Transverse colon (tissue), 4 donors: ENCODE measurements around the gene GCNT2. TPM values are rescaled to one million over a fixed set of nuclear protein-coding genes. Genes with fewer than 3 reads are reported as not detected.

Experiments used
- DNase-seq: peaks from one replicate; pipeline ENCODE4 v3.0.0-alpha.2; 2019
- H3K27ac ChIP-seq, 4 donors: fragments of 200-600 bp; sonication (generic); 2 replicates each; pipeline ENCODE4 v1.5.1; 2016 to 2018; ENCODE audit warnings: inconsistent platforms in 4 of 4
- H3K27me3 ChIP-seq: fragments of 200-600 bp; sonication (generic); 2 replicates; pipeline ENCODE4 v1.5.1; 2017; ENCODE audit warnings: inconsistent platforms
- H3K36me3 ChIP-seq, 4 donors: fragments of 200-600 bp; sonication (generic); 2 replicates each; pipeline ENCODE4 v1.5.1; 2017 to 2019; ENCODE audit warnings: inconsistent platforms in 4 of 4
- H3K4me1 ChIP-seq, 4 donors: fragments of 200-600 bp; sonication (generic); 2 replicates each; pipeline ENCODE4 v1.5.1; 2017 to 2020; ENCODE audit warnings: inconsistent platforms in 4 of 4
- H3K4me3 ChIP-seq, 4 donors: fragments of 200-600 bp; sonication (generic); 1 replicate in 1 of 4; 2 replicates in 3 of 4; pipeline versions ENCODE4 v1.5.1 to v1.6.1; 2017 to 2019; ENCODE audit warnings: inconsistent platforms in 4 of 4
- H3K9me3 ChIP-seq, 2 donors: fragments of 200-600 bp; sonication (generic); 2 replicates each; pipeline ENCODE4 v1.5.1; 2017 to 2019; ENCODE audit warnings: inconsistent platforms in 2 of 2
- EP300 ChIP-seq: sonication (generic); formaldehyde crosslinking; IDR thresholded peaks from one replicate; pipeline ENCODE4 v1.6.1; 2017; ENCODE audit warnings: antibody characterized with exemption, low read depth
- POLR2A ChIP-seq: fragments of 450-650 bp; IDR thresholded peaks from one replicate; pipeline ENCODE4 v1.6.1; 2016; ENCODE audit warnings: antibody characterized with exemption, mild to moderate bottlenecking, moderate library complexity
- POLR2AphosphoS5 ChIP-seq, 3 donors: sonication (generic); formaldehyde crosslinking; IDR thresholded peaks; one replicate each; pipeline ENCODE4 v1.6.1; 2016; ENCODE audit warnings: antibody characterized with exemption in 3 of 3
- WGBS, 2 donors: methylation state at CpG; one replicate each; pipeline ENCODE4 v1.1.5; 2018; ENCODE audit warnings: low coverage in 1 of 2; 5-methylcytosine and 5-hydroxymethylcytosine counted together
- in situ Hi-C, 4 donors: fragments of 200-750 bp; cut with MboI; loops; one replicate each; pipeline versions ENCODE4 v1.15.0 to v1.15.1; 2017; ENCODE audit warnings: low sequenced_read_pairs in 3 of 4, low pct_ligation_motif_present in 1 of 4, low pct_unique_long_range_greater_than_20kb in 1 of 4
- intact Hi-C: fragments of 100-400 bp; cut with DNase I; formaldehyde crosslinking; loops from one replicate; pipeline ENCODE4 v1.15.1; 2023; ENCODE audit warnings: low total_unique reads
- total RNA-seq, 4 donors: library from RNA; depleted of rRNA; stranded (reverse); fragments of >200 nt; gene quantifications; one replicate each; pipeline ENCODE4 v1.1.0, GENCODE V29; 2016
- TF ChIP-seq, protein P1 (sequence below), 5 experiments: fragments of 200-600 bp in 3 of 5; fragments of 450-650 bp in 2 of 5; sonication (generic) in 3 of 5; IDR thresholded peaks; 1 replicate in 2 of 5; 2 replicates in 3 of 5; pipeline ENCODE4 v1.5.1; 2016 to 2017; ENCODE audit warnings: antibody characterized with exemption in 5 of 5, inconsistent platforms in 3 of 5, mild to moderate bottlenecking in 2 of 5, moderate library complexity in 1 of 5

Gene GCNT2
- total RNA-seq, 4 donors from 2014 or later = 18.7 to 53.4 (median 31.3) TPM

DNA sequence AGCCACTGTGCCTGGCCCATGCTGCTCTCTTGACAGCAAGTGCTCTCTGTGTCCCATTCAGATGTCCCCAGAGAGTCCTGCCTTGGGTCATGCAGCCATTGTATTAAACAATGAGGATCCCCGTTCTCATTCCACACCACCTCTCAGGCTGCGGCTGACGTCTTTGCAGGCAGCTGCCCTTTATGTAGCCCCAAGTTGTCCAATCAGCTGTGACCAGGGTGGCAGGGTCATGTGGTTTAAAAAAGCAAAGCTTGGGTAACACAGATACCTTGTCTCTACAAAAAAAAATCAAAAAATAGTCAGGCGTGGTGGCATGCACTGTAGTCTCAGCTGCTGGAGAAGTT, 13.2 kb downstream of the GCNT2 start:
- H3K36me3 ChIP-seq = no peaks in the 10 kb centered on the region
- peaks cover 0 to 24% (median 11%) of the 10 kb centered on the region in 4 donors for H3K4me1 ChIP-seq
- no peak for TF ChIP-seq POLR2AphosphoS5 (IDR thresholded peaks at IDR 0.05)
- TF ChIP-seq EP300 = no peak
- TF ChIP-seq, protein P1, sequence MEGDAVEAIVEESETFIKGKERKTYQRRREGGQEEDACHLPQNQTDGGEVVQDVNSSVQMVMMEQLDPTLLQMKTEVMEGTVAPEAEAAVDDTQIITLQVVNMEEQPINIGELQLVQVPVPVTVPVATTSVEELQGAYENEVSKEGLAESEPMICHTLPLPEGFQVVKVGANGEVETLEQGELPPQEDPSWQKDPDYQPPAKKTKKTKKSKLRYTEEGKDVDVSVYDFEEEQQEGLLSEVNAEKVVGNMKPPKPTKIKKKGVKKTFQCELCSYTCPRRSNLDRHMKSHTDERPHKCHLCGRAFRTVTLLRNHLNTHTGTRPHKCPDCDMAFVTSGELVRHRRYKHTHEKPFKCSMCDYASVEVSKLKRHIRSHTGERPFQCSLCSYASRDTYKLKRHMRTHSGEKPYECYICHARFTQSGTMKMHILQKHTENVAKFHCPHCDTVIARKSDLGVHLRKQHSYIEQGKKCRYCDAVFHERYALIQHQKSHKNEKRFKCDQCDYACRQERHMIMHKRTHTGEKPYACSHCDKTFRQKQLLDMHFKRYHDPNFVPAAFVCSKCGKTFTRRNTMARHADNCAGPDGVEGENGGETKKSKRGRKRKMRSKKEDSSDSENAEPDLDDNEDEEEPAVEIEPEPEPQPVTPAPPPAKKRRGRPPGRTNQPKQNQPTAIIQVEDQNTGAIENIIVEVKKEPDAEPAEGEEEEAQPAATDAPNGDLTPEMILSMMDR (IDR thresholded peaks at IDR 0.05) = no peak
- no peak for TF ChIP-seq POLR2A
- H3K4me3 ChIP-seq = no peak overlapping the region
- no peak for DNase-seq
- H3K27ac ChIP-seq = no peak overlapping the region
- H3K27me3 ChIP-seq = no peaks in the 10 kb centered on the region
- in situ Hi-C loops (no loop called here), intact Hi-C loops (no loop called here)
- 69 to 75% methylated on average over 3 to 4 of the region's 4 CpGs for WGBS, 2 donors
- H3K9me3 ChIP-seq = no peaks in the 10 kb centered on the region

DNA sequence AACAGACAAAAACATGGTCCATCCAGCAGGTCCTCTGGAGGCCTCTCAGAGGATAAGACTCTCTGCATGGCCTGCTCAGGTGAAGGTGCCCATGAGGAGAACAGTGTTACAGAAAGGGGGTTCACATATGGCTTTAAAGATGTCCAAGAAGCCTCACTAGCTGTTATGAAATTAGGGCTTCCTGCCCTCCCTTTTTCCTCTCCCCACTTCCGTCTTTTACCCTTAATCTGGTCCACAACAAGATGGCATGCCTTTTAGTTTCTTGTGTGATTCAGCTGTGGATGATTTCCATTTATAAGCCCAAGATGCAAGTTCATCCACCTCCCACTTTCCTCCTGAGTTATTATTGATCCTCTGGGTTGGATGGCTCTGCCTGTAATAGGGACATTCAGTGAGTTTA, 14.0 kb downstream of the GCNT2 start:
- no peak for DNase-seq
- 61 to 80% methylated on average over 1 of the region's 1 CpG for WGBS, 2 donors
- no peak for TF ChIP-seq EP300
- no peak for TF ChIP-seq POLR2AphosphoS5 (IDR thresholded peaks at IDR 0.05)
- TF ChIP-seq POLR2A = no peak
- TF ChIP-seq, protein P1 (IDR thresholded peaks at IDR 0.05) = no peak
- in situ Hi-C loops = no loop called here
- no peaks in the 10 kb centered on the region for H3K27me3 ChIP-seq
- no peaks in the 10 kb centered on the region for H3K9me3 ChIP-seq
- H3K4me1 ChIP-seq = peaks cover 0 to 22% (median 8%) of the 10 kb centered on the region in 4 donors
- H3K36me3 ChIP-seq = no peaks in the 10 kb centered on the region
- no peak overlapping the region for H3K27ac ChIP-seq
- H3K4me3 ChIP-seq = no peak overlapping the region
- intact Hi-C loops = no loop called here

DNA sequence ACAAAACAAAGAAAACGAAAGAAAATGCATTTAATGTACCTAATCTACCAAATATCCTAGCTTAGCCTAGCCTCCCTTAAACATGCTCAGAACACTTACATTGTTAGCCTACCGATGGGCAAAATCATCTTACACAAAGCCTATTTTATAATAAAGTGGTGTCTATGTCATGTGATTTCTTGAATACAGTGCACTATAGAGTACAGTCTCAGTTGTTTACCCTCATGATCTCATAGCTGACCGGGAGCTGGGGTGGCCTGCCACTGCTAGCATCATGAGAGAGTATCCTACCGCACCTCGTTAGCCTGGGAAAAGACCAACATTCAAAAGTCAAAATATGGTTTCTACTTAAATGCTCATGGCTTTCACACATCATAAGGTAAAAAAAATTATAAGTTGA, 16.6 kb downstream of the GCNT2 start:
- Histone ChIP-seq H3K27me3 (no peaks in the 10 kb centered on the region), H3K4me1 (peaks cover 0 to 26% (median 8%) of the 10 kb centered on the region in 4 donors), H3K36me3 (no peaks in the 10 kb centered on the region), H3K27ac (no peak overlapping the region), H3K9me3 (no peaks in the 10 kb centered on the region), H3K4me3 (no peak overlapping the region)
- no peak for DNase-seq
- no peak for TF ChIP-seq POLR2A
- TF ChIP-seq, protein P1 (IDR thresholded peaks at IDR 0.05) = no peak
- no peak for TF ChIP-seq POLR2AphosphoS5 (IDR thresholded peaks at IDR 0.05)
- no peak for TF ChIP-seq EP300
- WGBS, 2 donors = 83 to 91% methylated on average over 5 of the region's 5 CpGs
- in situ Hi-C loops (no loop called here), intact Hi-C loops (no loop called here)

DNA sequence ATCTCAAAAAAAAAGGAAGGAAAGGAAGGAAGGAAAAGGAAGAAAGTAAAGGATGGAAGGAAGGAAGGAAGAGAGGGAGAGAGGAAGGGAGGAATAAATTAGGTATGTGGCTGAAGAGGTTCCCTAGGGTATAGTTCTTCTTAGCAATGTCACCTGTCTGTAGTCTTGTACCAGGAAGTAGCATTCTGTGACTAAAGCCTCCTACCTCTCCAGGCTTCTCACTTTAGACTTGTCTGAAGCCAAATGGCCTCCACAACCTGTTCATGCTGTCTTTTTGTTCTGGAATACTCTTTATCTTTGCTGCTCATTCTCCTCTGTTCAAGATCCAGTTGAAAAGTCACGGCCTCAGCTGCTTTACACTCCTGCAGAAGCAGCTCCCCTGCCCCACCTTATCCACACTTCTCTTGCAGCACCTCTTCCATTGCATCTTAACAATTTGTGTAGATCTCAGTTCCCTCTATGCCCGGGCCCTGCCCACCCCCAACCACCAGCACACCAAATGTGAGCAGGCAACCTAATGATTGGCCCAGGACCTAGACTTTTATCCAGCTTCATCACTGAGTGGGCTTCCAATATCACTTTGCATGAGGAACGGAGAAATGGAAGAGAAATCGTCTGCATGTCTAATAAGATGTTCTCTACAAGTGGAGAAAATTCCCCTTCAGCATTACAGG, 19.1 kb downstream of the GCNT2 start:
- WGBS, 2 donors = 81 to 86% methylated on average over 1 to 4 of the region's 4 CpGs
- no peak for TF ChIP-seq POLR2A
- TF ChIP-seq POLR2AphosphoS5 (IDR thresholded peaks at IDR 0.05) = no peak
- TF ChIP-seq, protein P1 (IDR thresholded peaks at IDR 0.05) = no peak
- no peak for TF ChIP-seq EP300
- Histone ChIP-seq H3K36me3 (no peaks in the 10 kb centered on the region), H3K27ac (no peak overlapping the region), H3K27me3 (no peaks in the 10 kb centered on the region), H3K4me1 (peaks cover 0 to 25% (median 8%) of the 10 kb centered on the region in 4 donors), H3K9me3 (no peaks in the 10 kb centered on the region), H3K4me3 (no peak overlapping the region)
- in situ Hi-C loops = no loop called here
- no peak for DNase-seq
- intact Hi-C loops = no loop called here
